H1 (cell line): ENCODE measurements around the gene ADAM22. TPM values are rescaled to one million over a fixed set of nuclear protein-coding genes. Genes with fewer than 3 reads are reported as not detected.

Experiments
- CTCF ChIA-PET: fragments of 300-600 bp; sonication (Branson Sonifier 250); formaldehyde crosslinking; loops from one replicate; lab custom pipeline; 2021; ENCODE audit not compliant: partially characterized antibody; lab: Charles Lee
- POLR2A ChIA-PET: fragments of 300-600 bp; sonication (Branson Sonifier 250); formaldehyde crosslinking; loops from one replicate; lab custom pipeline; 2021; ENCODE audit warnings: inconsistent platforms; ENCODE audit not compliant: partially characterized antibody; lab: Charles Lee
- DNase-seq, 2 experiments: peaks; one replicate each; pipeline versions ENCODE4 v3.0.0 to v3.0.0-alpha.2; 2010 to 2022; ENCODE audit warnings: low spot score in 2 of 2, low read depth in 1 of 2, mixed read lengths in 1 of 2
- FAIRE-seq: peaks from 2 replicates; lab custom pipeline; 2011; peaks lifted over from hg19 to GRCh38; lab: Jason Lieb, UNC
- H2AFZ ChIP-seq: 2 replicates; pipeline ENCODE4 v1.8.1; 2012; ENCODE audit warnings: low read length, inconsistent platforms
- H2AK5ac ChIP-seq: 2 replicates; pipeline ENCODE4 v1.6.1; 2013; ENCODE audit warnings: low read depth, low read length
- H2BK120ac ChIP-seq: replicated peaks from 2 replicates; pipeline ENCODE3; 2013; ENCODE audit warnings: low read depth, low read length, inconsistent platforms
- H2BK12ac ChIP-seq: 2 replicates; pipeline ENCODE4 v1.6.1; 2013; ENCODE audit warnings: low read depth, low read length
- H2BK15ac ChIP-seq: 2 replicates; pipeline ENCODE4 v1.6.1; 2013; ENCODE audit warnings: low read length
- H2BK20ac ChIP-seq: 2 replicates; pipeline ENCODE4 v1.6.1; 2013; ENCODE audit warnings: low read length
- H2BK5ac ChIP-seq: 2 replicates; pipeline ENCODE4 v1.6.1; 2013; ENCODE audit warnings: low read depth, low read length
- H3K14ac ChIP-seq: 2 replicates; pipeline ENCODE4 v1.6.1; 2013; ENCODE audit warnings: inconsistent platforms; ENCODE audit not compliant: insufficient read length
- H3K18ac ChIP-seq: 2 replicates; pipeline ENCODE4 v1.6.1; 2013; ENCODE audit warnings: low read length; ENCODE audit errors: extremely low read depth
- H3K23ac ChIP-seq: 2 replicates; pipeline ENCODE4 v1.6.1; 2013; ENCODE audit warnings: inconsistent platforms; ENCODE audit not compliant: insufficient read length
- H3K23me2 ChIP-seq: 2 replicates; pipeline ENCODE4 v1.6.1; 2013; ENCODE audit warnings: low read depth, low read length
- H3K27ac ChIP-seq: 2 replicates; pipeline ENCODE4 v1.6.1; 2011; ENCODE audit warnings: low read depth, low read length, inconsistent platforms
- H3K27me3 ChIP-seq, 4 experiments: replicated peaks in 1 of 4; 1 replicate in 1 of 4; 2 replicates in 3 of 4; pipeline versions ENCODE4 v1.6.1 to v1.8.1; 2011 to 2013; ENCODE audit warnings: low read length in 3 of 4, mild to moderate bottlenecking in 3 of 4, inconsistent platforms in 2 of 4, mixed read lengths in 2 of 4, moderate library complexity in 1 of 4; ENCODE audit not compliant: control insufficient read depth in 3 of 4, insufficient read depth in 3 of 4; ENCODE audit errors: extremely low read depth in 1 of 4
- H3K36me3 ChIP-seq, 4 experiments: 2 replicates each; pipeline versions ENCODE4 v1.6.1 to v1.8.1; 2011 to 2013; ENCODE audit warnings: mild to moderate bottlenecking in 4 of 4, low read length in 3 of 4, moderate library complexity in 2 of 4, control low read depth in 1 of 4, inconsistent platforms in 1 of 4; ENCODE audit not compliant: insufficient read depth in 4 of 4, control insufficient read depth in 2 of 4
- H3K4ac ChIP-seq: replicated peaks from 2 replicates; pipeline ENCODE3; 2013; ENCODE audit warnings: low read length, low read depth, mixed read lengths, inconsistent platforms; ENCODE audit not compliant: insufficient read length
- H3K4me1 ChIP-seq, 4 experiments: replicated peaks in 1 of 4; 1 replicate in 1 of 4; 2 replicates in 3 of 4; pipeline versions ENCODE4 v1.6.1 to v1.8.1; 2011 to 2013; ENCODE audit warnings: low read length in 3 of 4, inconsistent platforms in 2 of 4, mixed read lengths in 1 of 4; ENCODE audit not compliant: insufficient read depth in 4 of 4, control insufficient read depth in 3 of 4
- H3K4me2 ChIP-seq, 2 experiments: 2 replicates each; pipeline versions ENCODE4 v1.6.1 to v1.8.1; 2011 to 2013; ENCODE audit warnings: low read depth in 2 of 2, low read length in 2 of 2, control low read depth in 1 of 2, inconsistent platforms in 1 of 2, mild to moderate bottlenecking in 1 of 2; ENCODE audit not compliant: insufficient read depth in 1 of 2
- H3K4me3 ChIP-seq, 4 experiments: fragments of 200-600, 300-600 bp in 1 of 4; sonication (generic), shearing (Covaris generic), sonication (Bioruptor Twin) in 1 of 4; 2 replicates each; pipeline versions ENCODE4 v1.5.1 to v1.8.1; 2011 to 2016; ENCODE audit warnings: low read length in 4 of 4, low read depth in 3 of 4, control low read depth in 2 of 4, inconsistent platforms in 2 of 4, mild to moderate bottlenecking in 2 of 4, mixed read lengths in 1 of 4, moderate library complexity in 1 of 4; ENCODE audit not compliant: insufficient read depth in 2 of 4; ENCODE audit errors: extremely low read depth in 1 of 4
- H3K56ac ChIP-seq: replicated peaks from 2 replicates; pipeline ENCODE3; 2013; ENCODE audit warnings: low read depth, mild to moderate bottlenecking, mixed read lengths, low read length, inconsistent platforms; ENCODE audit not compliant: insufficient read length
- H3K79me1 ChIP-seq: 2 replicates; pipeline ENCODE4 v1.6.1; 2013; ENCODE audit warnings: low read depth, low read length, control low read depth
- H3K79me2 ChIP-seq, 2 experiments: 2 replicates each; pipeline versions ENCODE4 v1.6.1 to v1.8.1; 2012 to 2013; ENCODE audit warnings: low read length in 2 of 2, mild to moderate bottlenecking in 2 of 2, inconsistent platforms in 1 of 2; ENCODE audit not compliant: insufficient read depth in 2 of 2, control insufficient read depth in 1 of 2
- H3K9ac ChIP-seq, 4 experiments: replicated peaks in 1 of 4; 1 replicate in 1 of 4; 2 replicates in 3 of 4; pipeline versions ENCODE4 v1.6.1 to v1.8.1; 2011 to 2013; ENCODE audit warnings: low read depth in 3 of 4, low read length in 3 of 4, control low read depth in 2 of 4, mild to moderate bottlenecking in 2 of 4, moderate library complexity in 2 of 4, inconsistent platforms in 1 of 4; ENCODE audit errors: extremely low read depth in 1 of 4
- H3K9me3 ChIP-seq, 2 experiments: 2 replicates each; pipeline versions ENCODE4 v1.6.1 to v1.8.1; 2012 to 2013; ENCODE audit warnings: mild to moderate bottlenecking in 2 of 2, moderate library complexity in 2 of 2, control low read depth in 1 of 2, inconsistent platforms in 1 of 2, low read depth in 1 of 2, low read length in 1 of 2, mixed read lengths in 1 of 2; ENCODE audit not compliant: insufficient read depth in 2 of 2
- H4K20me1 ChIP-seq, 2 experiments: replicated peaks in 1 of 2; 2 replicates each; pipeline versions ENCODE3 to v1.8.1; 2011 to 2013; ENCODE audit warnings: inconsistent platforms in 2 of 2, low read length in 2 of 2, mild to moderate bottlenecking in 1 of 2; ENCODE audit not compliant: insufficient read depth in 2 of 2, control insufficient read depth in 1 of 2
- H4K5ac ChIP-seq: 2 replicates; pipeline ENCODE4 v1.6.1; 2013; ENCODE audit warnings: low read length, low read depth, mixed read lengths, inconsistent platforms; ENCODE audit not compliant: insufficient read length
- H4K8ac ChIP-seq: 2 replicates; pipeline ENCODE4 v1.8.0; 2013; ENCODE audit warnings: mild to moderate bottlenecking, moderate library complexity, low read length, inconsistent platforms; ENCODE audit not compliant: insufficient read depth; ENCODE audit errors: extremely low read depth
- H4K91ac ChIP-seq: replicated peaks from 2 replicates; pipeline ENCODE3; 2013; ENCODE audit warnings: low read length, mixed read lengths, inconsistent platforms; ENCODE audit not compliant: insufficient read length
- CBX5 ChIP-seq: fragments of 300-800, 300-1000 bp; sonication (generic); IDR thresholded peaks from 2 replicates; pipeline ENCODE4 v1.7.1; 2016; ENCODE audit warnings: antibody characterized with exemption, low read length, low read depth
- CEBPB ChIP-seq: IDR thresholded peaks from 2 replicates; pipeline ENCODE4 v1.6.1; 2012; ENCODE audit warnings: low read depth, low read length
- CREB1 ChIP-seq: IDR thresholded peaks from 2 replicates; pipeline ENCODE4 v1.6.1; 2012; ENCODE audit warnings: inconsistent platforms
- KDM1A ChIP-seq: fragments of 200-600, 300-600 bp; sonication (generic); IDR thresholded peaks from 2 replicates; pipeline ENCODE4 v1.7.1; 2016; ENCODE audit warnings: mild to moderate bottlenecking, low read length, borderline replicate concordance
- KDM5A ChIP-seq: fragments of 200-600 bp; IDR thresholded peaks from 2 replicates; pipeline ENCODE4 v1.7.1; 2012; ENCODE audit warnings: mild to moderate bottlenecking, low read length, inconsistent platforms, mixed read lengths
- RAD21 ChIP-seq, 2 experiments: IDR thresholded peaks in 1 of 2; conservative IDR thresholded peaks in 1 of 2; 2 replicates each; pipeline ENCODE4 v1.6.1; 2011; ENCODE audit warnings: low read depth in 2 of 2, low read length in 2 of 2, improper control_type of control experiment in 1 of 2, inconsistent platforms in 1 of 2, mild to moderate bottlenecking in 1 of 2, moderate library complexity in 1 of 2
- SP2 ChIP-seq: IDR thresholded peaks from 2 replicates; pipeline ENCODE4 v1.6.1; 2012; ENCODE audit warnings: mild to moderate bottlenecking, low read length, inconsistent platforms
- SP4 ChIP-seq: IDR thresholded peaks from 2 replicates; pipeline ENCODE4 v1.6.1; 2012; ENCODE audit warnings: low read length, inconsistent platforms
- SRF ChIP-seq: IDR thresholded peaks from 2 replicates; pipeline ENCODE4 v1.6.1; 2011; ENCODE audit warnings: mild to moderate bottlenecking, low read depth, low read length, moderate library complexity
- TEAD4 ChIP-seq: IDR thresholded peaks from 2 replicates; pipeline ENCODE4 v1.6.1; 2012; ENCODE audit warnings: low read depth, low read length, inconsistent platforms, mixed read lengths
- WGBS, 2 experiments: shearing (Covaris generic) in 1 of 2; methylation state at CpG; one replicate each; pipeline versions ENCODE4 v1.1.6 to v1.1.7; 2013 to 2015; ENCODE audit warnings: low lambda C conversion rate in 2 of 2, mixed read lengths in 2 of 2, inconsistent platforms in 1 of 2, low coverage in 1 of 2, missing lambda C conversion rate in 1 of 2; ENCODE audit not compliant: insufficient replicate concordance in 2 of 2, insufficient coverage in 1 of 2, insufficient read length in 1 of 2; ENCODE audit errors: extremely low coverage in 1 of 2, missing lambda C conversion rate in 1 of 2; 5-methylcytosine and 5-hydroxymethylcytosine counted together
- polyA plus RNA-seq, 7 experiments: library from polyadenylated mRNA; depleted of rRNA in 3 of 7; stranded (reverse) in 5 of 7; unstranded in 2 of 7; fragments of >200 nt in 5 of 7; fragments of 200-250 nt in 2 of 7; gene quantifications; 1 replicate in 5 of 7; 2 replicates in 1 of 7; 4 replicates in 1 of 7; pipeline versions ENCODE4 v1.2.1 to v1.2.3, GENCODE V29; 2011 to 2013; ENCODE audit warnings: missing spikeins in 2 of 7, mixed read lengths in 2 of 7
- total RNA-seq: library from RNA; stranded (reverse); fragmentation: NEBNext Ultra II Directional; extraction: Animal tissue kit (Norgen Biotek cat#: 25700); gene quantifications from 2 replicates; pipeline ENCODE4 v1.2.1, GENCODE V29; 2021

The ADAM22 gene
- total and polyA plus RNA-seq, 2 of the 8 experiments (the other 6 are each of a cell fraction or from before 2014, with no cell fraction given): 4.6 to 21.4 TPM

- H2BK5ac ChIP-seq: no peak overlapping the region
- no peaks in the 10 kb centered on the region for H3K4me1 ChIP-seq
- H3K27ac ChIP-seq: no peak overlapping the region
- H3K23me2 ChIP-seq: peaks cover 3% of the 10 kb centered on the region; the same call in 1 of the 2 replicates
- no peaks in the 10 kb centered on the region for H3K79me1 ChIP-seq
- H4K5ac ChIP-seq: no peak overlapping the region
- no peak overlapping the region for H3K4me2 ChIP-seq
- no peaks in the 10 kb centered on the region for H3K36me3 ChIP-seq
- no peak overlapping the region for H3K14ac ChIP-seq
- no peak overlapping the region for H3K9ac ChIP-seq
- H3K23ac ChIP-seq: no peak overlapping the region
- no peak overlapping the region for H2BK15ac ChIP-seq
- no peak overlapping the region for H3K4me3 ChIP-seq
- DNase-seq: no peak
- ChIA-PET POLR2A (no interaction called here), CTCF (no interaction called here)
- no peak overlapping the region for H2BK120ac ChIP-seq
- WGBS, 2 experiments: 79 to 100% methylated on average over 2 to 5 of the region's 5 CpGs
- no peak overlapping the region for H2AFZ ChIP-seq
- FAIRE-seq: no peak
- H3K56ac ChIP-seq: no peak overlapping the region
- no peak overlapping the region for H3K4ac ChIP-seq
- TF ChIP-seq SP4 (no peak), SRF (no peak), KDM5A (no peak), CREB1 (no peak), TEAD4 (no peak), RAD21 (IDR thresholded peaks at IDR 0.05 in 1 of 2, conservative IDR thresholded peaks at IDR 0.05 in 1 of 2; ENCODE audit: low read depth in 2 of 2, low read length in 2 of 2) (no peak), KDM1A (no peak), CEBPB (no peak), SP2 (no peak), CBX5 (no peak)
- H2AK5ac ChIP-seq: no peak overlapping the region
- H4K20me1 ChIP-seq: no peaks in the 10 kb centered on the region
- no peak overlapping the region for H2BK20ac ChIP-seq
- no peak overlapping the region for H4K8ac ChIP-seq
- no peaks in the 10 kb centered on the region for H3K79me2 ChIP-seq
- no peak overlapping the region for H2BK12ac ChIP-seq
- H3K27me3 ChIP-seq: no peaks in the 10 kb centered on the region
- no peak overlapping the region for H4K91ac ChIP-seq
- H3K9me3 ChIP-seq: no peaks in the 10 kb centered on the region
- H3K18ac ChIP-seq: no peak overlapping the region
Observed at GRCh38 chr7:88230646-88231045, 296.6 kb downstream of the ADAM22 start.
